Measurements from ENCODE around the gene MRPL47. TPM values are rescaled to one million over a fixed set of nuclear protein-coding genes. Genes with fewer than 3 reads are reported as not detected.

The MRPL47 gene
- total and polyA plus RNA-seq, 10 of the 15 experiments (the other 5 are each of a cell fraction or from before 2014, with no cell fraction given), result 40.6 to 237 (median 73.9) TPM

- H3K79me2 ChIP-seq (ENCODE audit: control insufficient read depth, insufficient read depth, low read length), result peaks cover 8% of the 10 kb centered on the region
- H3K27ac ChIP-seq (ENCODE audit: control insufficient read depth, insufficient read depth), result no peak overlapping the region
- H3K4me1 ChIP-seq (ENCODE audit: control insufficient read depth, insufficient read depth, low read length), result no peaks in the 10 kb centered on the region
- ATAC-seq, result no peak
- RAD21 ChIA-PET (ENCODE audit: unreplicated experiment), result interaction anchor here (0.6 to 1.7 kb wide), 5 partner anchors 112 to 543 kb away, joined by 3 to 6 read pairs (median 4); no protein-coding TSS in a partner anchor
- intact Hi-C loops (cut with micrococcal nuclease; ENCODE audit: unreplicated experiment), result loop anchor here (2.0 to 10.0 kb wide), 4 partner anchors 112 to 1122 kb away; partner anchors contain the start of gene ZNF639
- 2% methylated on average over 3 of the region's 3 CpGs for WGBS (ENCODE audit: insufficient coverage, insufficient replicate concordance, low lambda C conversion rate, missing lambda C conversion rate)
- H3K27me3 ChIP-seq (replicated peaks in 1 of 2; ENCODE audit: control insufficient read depth in 2 of 2, insufficient read depth in 2 of 2, low read length in 1 of 2), result no peaks in the 10 kb centered on the region; a peak in 1 of 4 replicates
- SMC1A ChIA-PET (ENCODE audit: uncharacterized antibody, unreplicated experiment), result interaction anchor here (0.9 to 1.6 kb wide), 8 partner anchors 143 to 1123 kb away, joined by 3 to 7 read pairs (median 4); no protein-coding TSS in a partner anchor
- no peak overlapping the region for H3K4me3 ChIP-seq
- peak; percentile 82 to 90 (median 82) for TF ChIP-seq CTCF (IDR thresholded peaks at IDR 0.05 in 2 of 3, conservative IDR thresholded peaks at IDR 0.05 in 1 of 3; ENCODE audit: control insufficient read depth in 2 of 3, extremely low read depth in 1 of 3, insufficient read depth in 1 of 3, low read depth in 3 of 3, low read length in 3 of 3)
- peak; percentile 54; the same call in 1 of the 2 replicates for TF ChIP-seq YY1 (IDR thresholded peaks at IDR 0.05; ENCODE audit: low read depth, low read length)
- TF ChIP-seq RAD21 (IDR thresholded peaks at IDR 0.05; ENCODE audit: insufficient read depth, low read depth, low read length), result peak; percentile 97
- TF ChIP-seq GABPA (IDR thresholded peaks at IDR 0.05; ENCODE audit: low read depth), result no peak
- no peak for TF ChIP-seq ZZZ3 (IDR thresholded peaks at IDR 0.05; ENCODE audit: control insufficient read depth, insufficient read length, low read depth)
- peak; percentile 87 for TF ChIP-seq SMC3 (IDR thresholded peaks at IDR 0.05; ENCODE audit: borderline replicate concordance, low read length)
- no peaks in the 10 kb centered on the region for H3K9me3 ChIP-seq (replicated peaks; ENCODE audit: control insufficient read depth, insufficient read depth, low read length)
- in situ Hi-C loops (cut with MboI), result loop anchor here (25.0 kb wide), 1 partner anchor 1122 kb away; no protein-coding TSS in a partner anchor
- peak; percentile 12 for DNase-seq (ENCODE audit: low read depth, low spot score)
- H3K9ac ChIP-seq (ENCODE audit: control insufficient read depth, insufficient read depth, low read length), result no peak overlapping the region
- H3K4me2 ChIP-seq (ENCODE audit: control insufficient read depth, insufficient read depth), result no peak overlapping the region
- CTCF ChIA-PET, result interaction anchor here (0.8 to 2.0 kb wide), 6 partner anchors 11 to 353 kb away, joined by 3 to 8 read pairs (median 4); no protein-coding TSS in a partner anchor
- no peaks in the 10 kb centered on the region for H3K36me3 ChIP-seq (ENCODE audit: control insufficient read depth in 2 of 2, insufficient read depth in 2 of 2, low read length in 1 of 2)
- no TSS peak for BruUV-seq (replicated peaks)
- POLR2A ChIA-PET, result interaction anchor here (0.6 kb wide), 1 partner anchor 26 kb away, joined by 3 read pairs; no protein-coding TSS in a partner anchor
- peak; percentile 84 for FAIRE-seq
- H2AFZ ChIP-seq (ENCODE audit: control insufficient read depth, low read depth, low read length), result no peak overlapping the region
- no peaks in the 10 kb centered on the region for H4K20me1 ChIP-seq (ENCODE audit: control insufficient read depth, insufficient read depth)
These were observed 45.6 kb downstream of the MRPL47 start for GRCh38 chr3:179558742-179559364.

Measured in GM12878 (cell line).